ENCODE results near the gene ZNF695. TPM values are rescaled to one million over a fixed set of nuclear protein-coding genes. Genes with fewer than 3 reads are reported as not detected.

The ZNF695 gene
- total and polyA plus RNA-seq, 2 donors (not counting 3 experiments of a cell fraction or from before 2014, with no cell fraction given) = 2.0 to 5.5 TPM

DNA sequence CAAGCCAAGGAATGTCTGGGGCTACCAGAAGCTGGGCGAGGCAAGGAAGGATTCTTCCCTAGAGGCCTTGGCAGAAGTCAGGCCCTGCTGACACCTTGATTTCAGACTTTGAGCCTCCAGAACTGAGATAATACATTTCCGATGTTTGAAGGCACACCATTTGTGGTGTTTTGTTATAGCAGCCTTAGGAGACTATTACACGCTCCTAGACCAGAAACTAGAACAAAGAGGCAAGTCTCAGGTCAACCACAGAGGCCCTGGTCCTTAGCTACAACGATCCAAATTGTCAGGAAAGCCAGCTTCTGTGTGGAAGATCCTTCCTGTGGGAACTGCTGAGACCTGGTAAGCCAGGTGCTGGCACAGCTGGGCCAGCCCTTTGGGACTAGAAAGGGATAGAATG lies 56.4 kb downstream of the ZNF695 start:
- POLR2A ChIA-PET = no interaction called here
- dilution Hi-C loops (cut with MboI; ENCODE audit: extremely low pct_ligation_motif_present, low sequenced_read_pairs) = no loop called here
- peaks cover 6% of the 10 kb centered on the region for H3K4me1 ChIP-seq (ENCODE audit: control insufficient read depth, extremely low read depth, insufficient read depth, low read length)
- no peak overlapping the region for H3K27ac ChIP-seq (ENCODE audit: insufficient read depth, low read depth, low read length)
- DNase-seq (ENCODE audit: low read depth, low spot score) = no peak
- H3K4me2 ChIP-seq (ENCODE audit: insufficient read depth, low read length) = no peak overlapping the region
- H3K27me3 ChIP-seq (ENCODE audit: control insufficient read depth in 2 of 2, insufficient read depth in 2 of 2, low read length in 2 of 2) = no peaks in the 10 kb centered on the region
- TF ChIP-seq GATA2 (IDR thresholded peaks at IDR 0.05; ENCODE audit: insufficient read depth, insufficient read length, low read depth, low read length) (no peak), POLR2AphosphoS5 (IDR thresholded peaks at IDR 0.05; ENCODE audit: insufficient read depth, low read depth, low read length) (no peak), POLR2A (IDR thresholded peaks at IDR 0.05; ENCODE audit: low read depth, low read length) (no peak), EZH2 (IDR thresholded peaks at IDR 0.05; ENCODE audit: borderline replicate concordance, low read depth, low read length, severe bottlenecking) (no peak), FOS (IDR thresholded peaks at IDR 0.05; ENCODE audit: borderline replicate concordance, insufficient read depth, low read length) (no peak), JUN (IDR thresholded peaks at IDR 0.05; ENCODE audit: borderline replicate concordance, insufficient read depth, insufficient read length, low read depth) (no peak), MYC (IDR thresholded peaks at IDR 0.05; ENCODE audit: low read depth, low read length) (no peak)
- TF ChIP-seq, protein P1, sequence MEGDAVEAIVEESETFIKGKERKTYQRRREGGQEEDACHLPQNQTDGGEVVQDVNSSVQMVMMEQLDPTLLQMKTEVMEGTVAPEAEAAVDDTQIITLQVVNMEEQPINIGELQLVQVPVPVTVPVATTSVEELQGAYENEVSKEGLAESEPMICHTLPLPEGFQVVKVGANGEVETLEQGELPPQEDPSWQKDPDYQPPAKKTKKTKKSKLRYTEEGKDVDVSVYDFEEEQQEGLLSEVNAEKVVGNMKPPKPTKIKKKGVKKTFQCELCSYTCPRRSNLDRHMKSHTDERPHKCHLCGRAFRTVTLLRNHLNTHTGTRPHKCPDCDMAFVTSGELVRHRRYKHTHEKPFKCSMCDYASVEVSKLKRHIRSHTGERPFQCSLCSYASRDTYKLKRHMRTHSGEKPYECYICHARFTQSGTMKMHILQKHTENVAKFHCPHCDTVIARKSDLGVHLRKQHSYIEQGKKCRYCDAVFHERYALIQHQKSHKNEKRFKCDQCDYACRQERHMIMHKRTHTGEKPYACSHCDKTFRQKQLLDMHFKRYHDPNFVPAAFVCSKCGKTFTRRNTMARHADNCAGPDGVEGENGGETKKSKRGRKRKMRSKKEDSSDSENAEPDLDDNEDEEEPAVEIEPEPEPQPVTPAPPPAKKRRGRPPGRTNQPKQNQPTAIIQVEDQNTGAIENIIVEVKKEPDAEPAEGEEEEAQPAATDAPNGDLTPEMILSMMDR (IDR thresholded peaks at IDR 0.05; ENCODE audit: extremely low read depth in 1 of 2, insufficient read depth in 1 of 2, low read depth in 1 of 2, low read length in 2 of 2) = no peak
- TF ChIP-seq, protein P2, sequence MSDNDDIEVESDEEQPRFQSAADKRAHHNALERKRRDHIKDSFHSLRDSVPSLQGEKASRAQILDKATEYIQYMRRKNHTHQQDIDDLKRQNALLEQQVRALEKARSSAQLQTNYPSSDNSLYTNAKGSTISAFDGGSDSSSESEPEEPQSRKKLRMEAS (IDR thresholded peaks at IDR 0.05; ENCODE audit: insufficient read depth, insufficient read length) = no peak
- no peaks in the 10 kb centered on the region for H3K9me1 ChIP-seq (replicated peaks; ENCODE audit: control insufficient read depth, extremely low read depth, insufficient read depth, low read length)
- BruUV-seq (replicated peaks) = no TSS peak
- FAIRE-seq = no peak
- no peaks in the 10 kb centered on the region for H3K36me3 ChIP-seq (ENCODE audit: control insufficient read depth in 2 of 2, extremely low read depth in 1 of 2, insufficient read depth in 2 of 2, low read length in 2 of 2)
- no peaks in the 10 kb centered on the region for H4K20me1 ChIP-seq (replicated peaks; ENCODE audit: control insufficient read depth, extremely low read depth, insufficient read depth, low read length)
- CTCF ChIA-PET = no interaction called here
- H2AFZ ChIP-seq (ENCODE audit: low read depth, low read length) = no peak overlapping the region
- H3K9me3 ChIP-seq (replicated peaks; ENCODE audit: control insufficient read depth, insufficient read depth, low read length) = no peaks in the 10 kb centered on the region
- no peak overlapping the region for H3K9ac ChIP-seq (replicated peaks; ENCODE audit: extremely low read depth, insufficient read depth, low read length)
- no peak overlapping the region for H3K4me3 ChIP-seq (replicated peaks in 1 of 3; ENCODE audit: insufficient read depth in 1 of 3, low read depth in 1 of 3, low read length in 3 of 3)
- no peaks in the 10 kb centered on the region for H3K79me2 ChIP-seq (ENCODE audit: control insufficient read depth, insufficient read depth, low read length)
- intact Hi-C loops (cut with micrococcal nuclease) = no loop called here

Data from endothelial cell of umbilical vein (primary cell).